Measurements from ENCODE around the gene DPP10. TPM values are rescaled to one million over a fixed set of nuclear protein-coding genes. Genes with fewer than 3 reads are reported as not detected.

DPP10 gene
- total RNA-seq, 3 donors from 2014 or later (not counting 1 experiment from before 2014, with no cell fraction given) = not detected

- no peaks in the 10 kb centered on the region for H3K4me1 Mint-ChIP-seq
- H3K9me3 Mint-ChIP-seq = peaks cover 18 to 28% of the 10 kb centered on the region in 2 donors
- ATAC-seq (no peak), DNase-seq (no peak)
- H3K27ac ChIP-seq (ENCODE audit: low read length) = no peak overlapping the region
- H3K27me3 ChIP-seq (ENCODE audit: control insufficient read depth, insufficient read depth, low read length) = no peaks in the 10 kb centered on the region
- no peak overlapping the region for H3K4me3 ChIP-seq (ENCODE audit: low read length)
- no peak for TF ChIP-seq CTCF (IDR thresholded peaks at IDR 0.05)
- intact Hi-C loops (cut with micrococcal nuclease) = no loop called here
- no peaks in the 10 kb centered on the region for H3K36me3 ChIP-seq (ENCODE audit: control insufficient read depth, insufficient read depth, low read length)
- H3K4me1 ChIP-seq (ENCODE audit: control insufficient read depth, insufficient read depth, low read length) = no peaks in the 10 kb centered on the region
- H3K27ac Mint-ChIP-seq = no peak overlapping the region
- H3K9me3 ChIP-seq (ENCODE audit: control insufficient read depth, insufficient read depth, low read length) = peaks cover 2% of the 10 kb centered on the region
- H3K36me3 Mint-ChIP-seq = peaks cover 19% of the 10 kb centered on the region
- H3K27me3 Mint-ChIP-seq (ENCODE audit: low read depth in 2 of 2) = no peaks in the 10 kb centered on the region
- WGBS (ENCODE audit: insufficient coverage) = no CpG with 5 or more reads among the region's 1 CpG
- no peak overlapping the region for H3K4me3 Mint-ChIP-seq
Observed at GRCh38 chr2:115691409-115691808, 1249.0 kb downstream of the DPP10 start.

- H3K27me3 Mint-ChIP-seq (ENCODE audit: low read depth in 2 of 2) = no peaks in the 10 kb centered on the region
- H3K9me3 ChIP-seq (ENCODE audit: control insufficient read depth, insufficient read depth, low read length) = peaks cover 2% of the 10 kb centered on the region
- intact Hi-C loops (cut with micrococcal nuclease) = no loop called here
- no peak for TF ChIP-seq CTCF (IDR thresholded peaks at IDR 0.05)
- H3K27ac ChIP-seq (ENCODE audit: low read length) = no peak overlapping the region
- no peaks in the 10 kb centered on the region for H3K27me3 ChIP-seq (ENCODE audit: control insufficient read depth, insufficient read depth, low read length)
- no peaks in the 10 kb centered on the region for H3K4me1 ChIP-seq (ENCODE audit: control insufficient read depth, insufficient read depth, low read length)
- H3K4me1 Mint-ChIP-seq = no peaks in the 10 kb centered on the region
- no peaks in the 10 kb centered on the region for H3K36me3 ChIP-seq (ENCODE audit: control insufficient read depth, insufficient read depth, low read length)
- H3K27ac Mint-ChIP-seq = no peak overlapping the region
- no peak for DNase-seq
- no peak overlapping the region for H3K4me3 ChIP-seq (ENCODE audit: low read length)
- H3K36me3 Mint-ChIP-seq = peaks cover 24% of the 10 kb centered on the region
- no peak overlapping the region for H3K4me3 Mint-ChIP-seq
- peaks cover 11 to 26% of the 10 kb centered on the region in 2 donors for H3K9me3 Mint-ChIP-seq
- no peak for ATAC-seq
- 77% methylated on average over 1 of the region's 1 CpG for WGBS (ENCODE audit: insufficient coverage)
Observed at GRCh38 chr2:115694651-115695050, 1252.2 kb downstream of the DPP10 start.

GRCh38 chr2:115733190-115733775 lies 1290.8 kb downstream of the DPP10 start:
- no peak overlapping the region for H3K4me3 ChIP-seq (ENCODE audit: low read length)
- Mint-ChIP-seq H3K4me1 (no peaks in the 10 kb centered on the region), H3K27ac (no peak overlapping the region), H3K9me3 (peaks cover 21 to 22% of the 10 kb centered on the region in 2 donors), H3K4me3 (no peak overlapping the region), H3K27me3 (ENCODE audit: low read depth in 2 of 2) (no peaks in the 10 kb centered on the region), H3K36me3 (peaks cover 18% of the 10 kb centered on the region)
- DNase-seq = no peak
- H3K27ac ChIP-seq (ENCODE audit: low read length) = no peak overlapping the region
- 94% methylated on average over 2 of the region's 3 CpGs for WGBS (ENCODE audit: insufficient coverage)
- intact Hi-C loops (cut with micrococcal nuclease) = no loop called here
- no peaks in the 10 kb centered on the region for H3K27me3 ChIP-seq (ENCODE audit: control insufficient read depth, insufficient read depth, low read length)
- no peaks in the 10 kb centered on the region for H3K36me3 ChIP-seq (ENCODE audit: control insufficient read depth, insufficient read depth, low read length)
- H3K9me3 ChIP-seq (ENCODE audit: control insufficient read depth, insufficient read depth, low read length) = peaks cover 9% of the 10 kb centered on the region
- ATAC-seq = no peak
- no peak for TF ChIP-seq CTCF (IDR thresholded peaks at IDR 0.05)
- no peaks in the 10 kb centered on the region for H3K4me1 ChIP-seq (ENCODE audit: control insufficient read depth, insufficient read depth, low read length)

- no peaks in the 10 kb centered on the region for H3K27me3 Mint-ChIP-seq (ENCODE audit: low read depth in 2 of 2)
- Histone ChIP-seq H3K36me3 (ENCODE audit: control insufficient read depth, insufficient read depth, low read length) (no peaks in the 10 kb centered on the region), H3K4me3 (ENCODE audit: low read length) (no peak overlapping the region), H3K27ac (ENCODE audit: low read length) (no peak overlapping the region), H3K9me3 (ENCODE audit: control insufficient read depth, insufficient read depth, low read length) (peaks cover 5% of the 10 kb centered on the region), H3K4me1 (ENCODE audit: control insufficient read depth, insufficient read depth, low read length) (no peaks in the 10 kb centered on the region), H3K27me3 (ENCODE audit: control insufficient read depth, insufficient read depth, low read length) (no peaks in the 10 kb centered on the region)
- TF ChIP-seq CTCF (IDR thresholded peaks at IDR 0.05) = no peak
- H3K27ac Mint-ChIP-seq = no peak overlapping the region
- H3K4me1 Mint-ChIP-seq = no peaks in the 10 kb centered on the region
- H3K9me3 Mint-ChIP-seq = peaks cover 13 to 22% of the 10 kb centered on the region in 2 donors
- DNase-seq = no peak
- WGBS (ENCODE audit: insufficient coverage) = 79% methylated on average over 5 of the region's 5 CpGs
- H3K36me3 Mint-ChIP-seq = peaks cover 14% of the 10 kb centered on the region
- H3K4me3 Mint-ChIP-seq = no peak overlapping the region
- ATAC-seq = no peak
- intact Hi-C loops (cut with micrococcal nuclease) = no loop called here
Observed at GRCh38 chr2:115738111-115738510, 1295.7 kb downstream of the DPP10 start.
